Lower leg skin (tissue), 3 donors: ENCODE measurements around the gene CNTN4.

ENCODE experiments used
- CTCF ChIP-seq, 3 donors: fragments of 450-650 bp; IDR thresholded peaks; one replicate each; pipeline ENCODE4 v1.5.1; 2016; ENCODE audit warnings: antibody characterized with exemption in 3 of 3, mild to moderate bottlenecking in 3 of 3, moderate library complexity in 2 of 3
- POLR2A ChIP-seq, 2 donors: fragments of 450-650 bp; IDR thresholded peaks; one replicate each; pipeline ENCODE4 v1.6.1; 2016 to 2017; ENCODE audit warnings: antibody characterized with exemption in 2 of 2, mild to moderate bottlenecking in 1 of 2, moderate library complexity in 1 of 2

- no peak for TF ChIP-seq CTCF (IDR thresholded peaks at IDR 0.05)
- TF ChIP-seq POLR2A (IDR thresholded peaks at IDR 0.05), result no peak
Measured at GRCh38 chr3:2783261-2783660, 684.6 kb downstream of the CNTN4 start.
